ENCODE data around the gene ERCC3.
"Not testable (repeated sequence)": the region's sequence is repeated elsewhere in the genome, so short reads cannot be mapped to it uniquely, and the experiment has no call there.

Gene ERCC3

DNA sequence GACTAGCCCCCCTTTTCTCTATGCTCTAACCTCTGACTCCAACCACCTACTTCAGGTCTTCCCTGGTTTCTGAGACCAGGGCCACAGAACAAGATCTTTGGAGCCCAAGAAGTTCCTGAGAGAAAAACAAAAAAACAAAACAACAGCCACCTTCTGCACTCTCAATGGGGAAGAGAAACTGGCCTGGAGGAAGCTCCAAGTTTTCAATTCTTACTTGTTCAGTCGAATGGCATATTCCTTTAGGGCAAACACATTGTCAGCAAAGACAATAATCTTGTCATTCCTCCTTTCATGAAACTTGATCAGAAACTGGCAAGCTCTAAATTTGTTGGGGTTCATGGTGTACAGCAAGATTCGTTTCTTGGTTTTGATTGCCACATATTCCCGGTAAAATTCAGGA, 15.0 kb downstream of the ERCC3 start:
- DNase-seq: no peak

DNA sequence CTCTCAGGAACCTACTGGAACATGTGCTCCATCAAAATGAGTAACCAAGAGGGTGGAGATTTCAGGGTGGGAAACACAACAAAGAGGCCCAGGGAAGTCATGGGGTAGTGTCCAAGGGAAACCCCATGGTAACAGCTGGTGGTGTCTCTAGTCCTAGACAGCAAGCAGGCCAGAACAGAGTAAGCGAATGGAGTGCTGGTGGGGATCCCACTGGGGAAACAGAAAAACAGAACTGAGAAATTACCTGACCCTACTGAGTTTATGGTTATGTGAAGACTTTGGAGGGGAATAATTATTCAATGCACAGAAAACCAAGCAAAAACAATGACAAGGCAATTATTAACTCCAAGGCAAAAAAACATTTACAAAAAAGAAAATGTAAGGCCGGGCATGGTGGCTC, 16.9 kb downstream of the ERCC3 start:
- no peak for DNase-seq

DNA sequence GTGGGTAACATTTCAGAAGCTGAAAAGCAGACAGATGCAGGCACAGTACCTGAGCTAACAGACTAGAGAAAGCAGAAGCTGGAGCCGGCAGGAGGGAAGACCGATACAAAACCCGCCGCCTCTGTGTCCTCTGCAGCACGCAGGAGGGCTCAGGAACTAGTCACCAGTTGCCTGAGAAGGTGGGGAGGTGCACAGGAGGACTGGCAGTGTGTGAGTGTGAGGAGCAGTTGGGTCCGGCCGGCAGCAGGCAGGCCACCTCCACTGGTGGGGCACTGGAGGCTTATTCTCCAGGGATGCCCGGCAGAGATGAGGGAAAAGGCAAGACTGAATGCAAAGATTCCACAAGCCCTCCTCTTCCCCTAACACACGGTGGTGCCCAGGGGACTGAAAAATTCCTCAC, 18.2 kb downstream of the ERCC3 start:
- no peak for DNase-seq

GRCh38 chr2:127275356-127275755, 18.6 kb downstream of the ERCC3 start:
- DNase-seq: peak; percentile 79

DNA sequence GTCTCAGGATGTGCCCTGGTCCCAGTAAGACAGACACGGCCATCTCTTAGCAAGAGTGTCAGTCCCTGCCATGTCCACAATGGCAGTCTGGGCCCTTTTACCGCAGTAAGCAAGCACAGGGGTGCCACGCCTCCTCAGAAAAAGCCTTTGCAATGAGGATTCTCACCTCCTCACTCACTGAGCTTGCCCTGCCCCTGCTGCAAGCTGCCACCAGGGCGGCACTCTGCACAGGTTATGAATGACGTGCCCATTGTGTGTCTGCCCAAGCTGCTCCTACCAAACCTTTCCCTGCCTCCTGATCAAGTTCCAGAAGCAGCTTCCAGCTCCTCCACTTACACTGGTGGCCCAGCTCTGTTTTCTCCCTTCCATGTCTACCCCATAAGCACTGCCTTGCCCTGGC, 23.3 kb downstream of the ERCC3 start:
- no peak for DNase-seq

- no peak for DNase-seq
Measured at GRCh38 chr2:127261804-127262406, 32.0 kb downstream of the ERCC3 start.

- no peak for DNase-seq
Measured at GRCh38 chr2:127259355-127259754, 34.6 kb downstream of the ERCC3 start.

DNA sequence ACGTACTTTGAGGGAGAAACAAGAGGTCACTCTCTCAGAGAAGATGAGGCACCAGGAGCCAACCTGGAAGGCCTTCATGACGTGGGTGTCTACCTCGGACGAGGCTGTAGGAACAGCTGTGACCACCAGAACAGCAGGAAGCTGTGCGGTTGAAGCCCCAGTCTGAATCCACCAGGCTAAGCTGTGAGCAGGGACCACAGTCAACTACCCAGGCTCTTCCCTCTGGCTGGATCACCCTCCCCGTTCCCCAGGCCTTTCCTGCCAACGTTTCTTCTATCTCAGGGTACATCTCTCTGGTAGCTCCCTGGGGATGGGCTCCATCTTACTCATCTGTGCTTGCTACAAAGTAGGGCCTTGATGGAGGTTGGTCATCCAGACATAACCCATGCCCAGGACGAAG, 37.1 kb downstream of the ERCC3 start:
- DNase-seq: no peak

- no peak for DNase-seq
Measured at GRCh38 chr2:127256381-127256780, 37.6 kb downstream of the ERCC3 start.

- DNase-seq: no peak
Measured at GRCh38 chr2:127255721-127256120, 38.2 kb downstream of the ERCC3 start.

DNA sequence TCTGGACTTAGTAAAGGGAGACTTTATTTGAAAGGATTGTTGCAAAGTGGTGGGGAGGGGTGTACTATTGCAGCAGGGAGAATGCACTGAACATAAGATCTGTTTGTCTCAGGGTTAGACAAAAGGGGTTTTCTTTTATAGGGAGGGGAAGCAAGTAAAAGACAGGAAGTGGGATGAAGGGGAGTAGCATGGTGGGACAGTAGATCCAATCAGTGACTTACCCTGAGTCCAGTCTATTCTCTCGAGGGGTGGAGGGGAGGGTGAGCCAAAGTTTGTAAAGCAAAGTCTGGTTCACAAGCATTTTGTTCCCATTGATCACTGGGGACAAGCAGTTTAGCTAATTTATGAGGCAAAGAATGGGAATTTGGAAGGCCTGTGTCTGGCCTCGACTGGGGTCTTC, 38.8 kb downstream of the ERCC3 start:
- no peak for DNase-seq

- no peak for DNase-seq
Measured at GRCh38 chr2:127254386-127254981, 39.5 kb downstream of the ERCC3 start.

GRCh38 chr2:127241184-127241583, 52.8 kb downstream of the ERCC3 start:
- not testable (repeated sequence) for DNase-seq

- DNase-seq: no peak
Measured at GRCh38 chr2:127239395-127239794, 54.5 kb downstream of the ERCC3 start.

GRCh38 chr2:127237768-127238167, 56.2 kb downstream of the ERCC3 start:
- not testable (repeated sequence) for DNase-seq

DNA sequence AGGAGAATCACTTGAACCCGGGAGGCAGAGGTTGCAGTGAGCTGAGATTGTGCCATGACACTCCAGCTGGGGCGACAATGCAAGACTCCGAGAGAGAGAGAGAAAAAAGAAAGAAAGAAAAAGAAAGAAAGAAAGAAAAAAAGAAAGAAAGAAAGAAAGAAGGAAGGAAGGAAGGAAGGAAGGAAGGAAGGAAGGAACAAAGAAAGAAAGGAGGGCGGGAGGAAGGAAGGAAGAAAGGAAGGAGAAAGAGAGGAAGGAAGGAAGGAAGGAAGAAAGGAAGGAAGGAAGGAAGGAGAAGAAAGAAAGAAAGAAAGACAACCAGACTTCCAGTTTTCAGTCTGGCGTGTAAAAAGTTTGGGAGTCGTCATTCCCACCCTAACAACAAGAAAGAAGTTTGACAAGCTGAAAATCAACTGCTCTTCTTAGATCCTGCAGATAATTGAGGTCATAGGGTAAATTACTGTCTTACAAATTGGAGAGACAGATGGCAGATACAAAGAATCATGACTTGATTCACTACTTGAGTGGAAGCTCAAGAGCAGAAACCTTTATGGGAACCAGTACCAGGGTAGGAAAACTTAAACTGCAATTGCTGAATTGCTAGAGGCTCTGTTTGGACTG, 58.8 kb downstream of the ERCC3 start:
- no peak for DNase-seq

- DNase-seq: no peak
Measured at GRCh38 chr2:127233710-127234109, 60.2 kb downstream of the ERCC3 start.

GRCh38 chr2:127231130-127231865, 62.6 kb downstream of the ERCC3 start:
- no peak for DNase-seq

DNA sequence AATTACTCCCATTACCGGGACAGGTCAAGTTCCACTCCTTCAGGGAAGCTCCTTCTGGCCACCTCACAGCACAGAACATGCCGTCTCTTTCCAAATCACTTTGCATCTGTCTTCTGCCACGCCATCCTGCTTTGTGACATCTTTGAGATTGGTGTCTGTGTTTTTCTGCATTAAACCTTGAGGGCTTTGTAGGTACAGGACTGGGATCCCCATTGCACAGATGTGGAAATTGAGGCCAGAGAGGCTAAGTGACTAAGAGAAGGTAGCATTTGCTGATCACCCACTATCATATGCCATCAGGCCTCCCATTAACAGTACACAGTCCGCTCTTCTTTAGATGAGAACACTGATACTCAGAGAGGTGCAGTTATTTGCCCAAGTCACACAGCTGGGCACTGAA, 64.4 kb downstream of the ERCC3 start:
- no peak for DNase-seq

- DNase-seq: no peak
Measured at GRCh38 chr2:127228102-127228501, 65.8 kb downstream of the ERCC3 start.

GRCh38 chr2:127227264-127227660, 66.7 kb downstream of the ERCC3 start:
- DNase-seq: not testable (repeated sequence)

DNA sequence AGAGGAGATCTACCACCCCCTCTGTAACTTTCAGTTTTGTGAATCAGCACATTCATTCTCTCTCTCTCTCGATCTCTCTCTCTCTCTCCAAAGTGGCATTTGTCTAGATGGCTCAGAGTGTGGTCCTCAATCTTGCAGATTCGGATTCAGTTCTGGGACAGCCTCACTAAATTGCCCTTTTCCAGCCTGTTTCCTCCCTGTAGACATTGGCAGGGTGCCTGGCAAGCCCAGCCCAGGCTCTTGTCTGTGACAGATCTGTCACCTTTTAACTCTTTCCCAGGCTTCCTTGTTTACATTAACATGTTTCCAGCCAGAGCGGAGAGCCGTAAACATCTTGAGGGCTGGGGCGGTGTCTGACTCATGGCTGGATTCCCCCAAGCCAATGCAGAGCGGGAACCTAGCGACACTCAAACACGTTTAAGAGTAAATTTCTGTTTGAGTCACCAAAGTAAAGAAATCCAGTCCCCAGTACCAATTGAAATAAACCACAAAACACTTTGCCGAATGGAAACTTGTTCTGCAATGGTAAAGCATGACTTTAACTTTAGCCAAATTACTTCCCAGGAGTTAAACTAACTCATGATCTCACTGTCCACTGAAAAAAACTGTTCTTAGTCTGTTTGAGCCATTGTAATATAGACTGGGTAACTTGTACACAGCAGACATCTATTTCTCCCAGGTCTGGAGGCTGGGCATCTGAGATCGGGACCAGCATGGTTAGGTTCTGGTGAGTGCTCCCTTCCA, 67.3 kb downstream of the ERCC3 start:
- DNase-seq: peak; percentile 41

DNA sequence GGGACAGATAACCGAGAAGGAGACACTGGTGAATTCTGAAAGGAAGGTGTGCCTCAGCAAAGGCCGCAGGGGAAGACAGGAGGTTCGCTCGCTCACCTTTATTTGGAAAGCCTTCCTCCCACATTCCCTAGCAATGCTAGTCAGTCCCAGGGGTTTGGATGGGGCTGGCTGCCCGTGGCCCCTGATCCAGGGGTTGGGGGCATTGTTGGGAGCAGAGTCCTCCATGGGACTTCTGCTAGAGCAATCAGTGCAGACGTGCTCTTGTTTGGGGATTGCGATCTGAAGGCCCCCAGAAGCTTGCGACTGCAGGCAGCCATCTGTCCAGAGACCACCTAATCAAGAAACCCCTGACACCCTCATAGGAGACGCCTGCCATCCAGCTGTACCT, 67.8 kb downstream of the ERCC3 start:
- no peak for DNase-seq

All from NCI-H1694 treated with DMSO at 0.1 percent for 48 hours (cell line).